Fibroblast of skin of left quadriceps (primary cell): ENCODE results near the gene KRT33B.

Source experiments
- DNase-seq, 2 experiments: peaks; one replicate each; pipeline ENCODE4 v3.0.0-alpha.2; 2013; ENCODE audit warnings: low read depth in 2 of 2

The KRT33B gene

GRCh38 chr17:41325126-41325525, 44.5 kb downstream of the KRT33B start:
- no peak for DNase-seq

GRCh38 chr17:41324180-41325075, 45.2 kb downstream of the KRT33B start:
- DNase-seq: no peak

GRCh38 chr17:41322903-41323895, 46.4 kb downstream of the KRT33B start:
- DNase-seq: no peak

- peak; percentile 63 to 66 for DNase-seq
Observed at GRCh38 chr17:41322094-41322902, 47.3 kb downstream of the KRT33B start.

- no peak for DNase-seq
Observed at GRCh38 chr17:41318231-41318630, 51.4 kb downstream of the KRT33B start.

GRCh38 chr17:41315814-41316445, 53.7 kb downstream of the KRT33B start:
- DNase-seq: no peak

GRCh38 chr17:41315204-41315794, 54.3 kb downstream of the KRT33B start, which contains the start of gene KRTAP17-1:
TSS of gene KRTAP17-1 (minus strand) at chr17:41315710. CDS start at chr17:41315650, 60 bp downstream.
- no peak for DNase-seq
